Measurements from ENCODE around the gene KRTAP10-9. TPM values are rescaled to one million over a fixed set of nuclear protein-coding genes. Genes with fewer than 3 reads are reported as not detected.
"Not testable (repeated sequence)": the region's sequence is repeated elsewhere in the genome, so short reads cannot be mapped to it uniquely, and the experiment has no call there.

The KRTAP10-9 gene
- total RNA-seq, 1 donor from 2014 or later: not detected

GRCh38 chr21:44618909-44619308, 8.0 kb upstream of the KRTAP10-9 start:
- TF ChIP-seq CTCF (conservative IDR thresholded peaks at IDR 0.05; ENCODE audit: low read depth, low read length): no peak
- H3K4me3 ChIP-seq (ENCODE audit: low read depth, low read length): no peak overlapping the region
- no peak for DNase-seq (ENCODE audit: low read depth)

- no peak overlapping the region for H3K4me3 ChIP-seq (ENCODE audit: low read depth, low read length)
- DNase-seq (ENCODE audit: low read depth): no peak
- TF ChIP-seq CTCF (conservative IDR thresholded peaks at IDR 0.05; ENCODE audit: low read depth, low read length): no peak
Observed at GRCh38 chr21:44619886-44620285, 7.0 kb upstream of the KRTAP10-9 start.

- H3K4me3 ChIP-seq (ENCODE audit: low read depth, low read length): no peak overlapping the region
- DNase-seq (ENCODE audit: low read depth): no peak
- TF ChIP-seq CTCF (conservative IDR thresholded peaks at IDR 0.05; ENCODE audit: low read depth, low read length): no peak
Observed at GRCh38 chr21:44623575-44623974, 3.3 kb upstream of the KRTAP10-9 start.

GRCh38 chr21:44625756-44626155, 1.1 kb upstream of the KRTAP10-9 start:
- DNase-seq (ENCODE audit: low read depth): no peak
- H3K4me3 ChIP-seq (ENCODE audit: low read depth, low read length): no peak overlapping the region
- TF ChIP-seq CTCF (conservative IDR thresholded peaks at IDR 0.05; ENCODE audit: low read depth, low read length): no peak

- H3K4me3 ChIP-seq (ENCODE audit: low read depth, low read length): no peak overlapping the region
- TF ChIP-seq CTCF (conservative IDR thresholded peaks at IDR 0.05; ENCODE audit: low read depth, low read length): no peak
- DNase-seq (ENCODE audit: low read depth): no peak
Observed at GRCh38 chr21:44626262-44626661, 631 bp upstream of the KRTAP10-9 start.

GRCh38 chr21:44627181-44627822, 409 bp downstream of the KRTAP10-9 start:
- not testable (repeated sequence) for H3K4me3 ChIP-seq (ENCODE audit: low read depth, low read length); DNase-seq (ENCODE audit: low read depth)

- not testable (repeated sequence) for DNase-seq (ENCODE audit: low read depth); H3K4me3 ChIP-seq (ENCODE audit: low read depth, low read length)
Observed at GRCh38 chr21:44627831-44628233, 939 bp downstream of the KRTAP10-9 start.

GRCh38 chr21:44628707-44629391, 2.0 kb downstream of the KRTAP10-9 start:
- TF ChIP-seq CTCF (conservative IDR thresholded peaks at IDR 0.05; ENCODE audit: low read depth, low read length): no peak
- DNase-seq (ENCODE audit: low read depth): no peak
- H3K4me3 ChIP-seq (ENCODE audit: low read depth, low read length): no peak overlapping the region

Measured in epithelial cell of proximal tubule (primary cell).